GM12891 (cell line): Measurements from ENCODE around the gene PRLH.
"Not testable (repeated sequence)": the region's sequence is repeated elsewhere in the genome, so short reads cannot be mapped to it uniquely, and the experiment has no call there.

Source experiments
- DNase-seq: peaks from one replicate; pipeline ENCODE4 v3.0.0; 2011; ENCODE audit warnings: low spot score; ENCODE audit not compliant: insufficient read length
- FAIRE-seq: peaks from 2 replicates; lab custom pipeline; 2011; peaks lifted over from hg19 to GRCh38; lab: Jason Lieb, UNC
- PAX5 ChIP-seq: IDR thresholded peaks from 2 replicates; pipeline ENCODE4 v1.6.1; 2011; ENCODE audit warnings: low read length, moderate library complexity, mild to moderate bottlenecking; ENCODE audit not compliant: insufficient read depth, severe bottlenecking
- POLR2A ChIP-seq: IDR thresholded peaks from 2 replicates; pipeline ENCODE4 v1.6.1; 2011; ENCODE audit warnings: low read depth, low read length, control low read depth
- POLR2AphosphoS5 ChIP-seq: IDR thresholded peaks from 2 replicates; pipeline ENCODE4 v1.6.1; 2011; ENCODE audit warnings: low read depth, low read length, control low read depth
- POU2F2 ChIP-seq: IDR thresholded peaks from 2 replicates; pipeline ENCODE4 v1.6.1; 2011; ENCODE audit warnings: low read depth, mild to moderate bottlenecking, control low read depth, low read length, moderate library complexity
- SPI1 ChIP-seq: IDR thresholded peaks from 2 replicates; pipeline ENCODE4 v1.6.1; 2011; ENCODE audit warnings: low read depth, low read length, control low read depth
- TAF1 ChIP-seq: IDR thresholded peaks from 2 replicates; pipeline ENCODE4 v1.6.1; 2011; ENCODE audit warnings: low read depth, low read length, control low read depth

PRLH gene

DNA sequence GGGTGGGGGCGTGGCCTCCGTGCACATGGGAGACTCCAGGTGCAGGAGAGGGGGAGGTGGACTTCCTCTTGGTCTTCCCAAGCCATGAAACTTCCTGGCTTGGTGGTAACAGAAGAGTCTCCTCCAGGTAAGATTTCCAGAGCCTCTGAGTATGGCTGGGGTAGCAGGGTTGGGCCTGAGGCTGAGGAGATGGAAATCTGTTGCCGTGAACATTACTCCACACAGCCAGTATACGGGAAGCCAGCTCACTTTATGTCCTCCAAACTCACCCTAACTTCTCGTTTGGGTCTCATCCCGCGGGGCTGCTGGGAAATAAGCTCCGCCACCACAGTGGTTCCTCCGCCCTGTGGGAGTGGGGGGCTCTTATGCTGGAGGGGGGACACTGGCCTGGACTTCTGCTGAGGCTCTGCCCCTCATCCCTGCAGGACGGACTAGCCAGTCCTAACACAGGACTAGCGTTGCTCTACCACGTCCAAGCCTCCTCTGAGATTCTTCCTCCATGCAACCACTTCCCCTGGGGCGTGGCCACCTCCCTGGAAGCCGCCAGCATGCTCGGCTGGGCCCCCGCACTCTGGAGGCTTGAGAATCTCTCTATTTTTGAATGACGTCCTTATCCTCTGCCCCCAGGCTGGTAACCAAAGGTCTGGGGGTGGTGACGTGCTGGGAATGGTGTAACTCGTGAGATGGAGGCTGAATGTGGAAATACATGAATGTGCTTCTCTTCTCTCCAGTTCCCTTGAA, 24.9 kb downstream of the PRLH start:
- FAIRE-seq: no peak
- TF ChIP-seq PAX5 (no peak), POU2F2 (no peak), POLR2A (no peak), POLR2AphosphoS5 (no peak), TAF1 (no peak), SPI1 (no peak)
- no peak for DNase-seq

DNA sequence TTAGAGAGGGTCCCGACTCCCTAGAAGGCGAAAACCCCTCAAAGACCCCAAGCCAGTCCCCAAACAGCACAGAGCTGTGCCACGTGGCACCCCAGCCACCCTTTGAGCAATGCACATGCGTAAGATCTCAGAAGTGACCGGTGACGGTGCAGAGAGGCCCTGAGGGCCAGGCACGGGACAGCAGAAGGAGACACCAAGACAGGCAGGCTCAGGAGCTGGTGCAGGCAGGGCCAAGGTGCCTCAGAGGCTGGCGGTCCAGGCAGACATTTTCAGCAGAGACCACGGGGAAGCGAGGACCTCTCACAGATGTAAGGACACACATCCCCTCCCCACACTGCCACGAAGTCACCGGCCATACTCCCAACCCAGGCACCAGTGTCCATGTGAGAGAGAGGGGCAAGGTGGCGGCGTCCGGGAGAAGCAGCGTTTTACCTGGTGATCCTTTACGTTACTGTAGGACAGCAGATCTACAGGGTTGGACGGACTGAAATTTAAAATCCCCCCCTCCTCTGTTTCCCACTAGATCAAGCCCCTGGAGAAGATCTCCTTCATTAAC, 26.1 kb downstream of the PRLH start:
- FAIRE-seq (no peak), DNase-seq (no peak)
- TF ChIP-seq POLR2A (no peak), POLR2AphosphoS5 (no peak), PAX5 (no peak), POU2F2 (no peak), TAF1 (no peak), SPI1 (no peak)

- TF ChIP-seq TAF1 (no peak), POLR2AphosphoS5 (no peak), POU2F2 (no peak), PAX5 (no peak), SPI1 (no peak), POLR2A (no peak)
- FAIRE-seq (no peak), DNase-seq (no peak)
Observed at GRCh38 chr2:237593036-237593435, 26.7 kb downstream of the PRLH start.

DNA sequence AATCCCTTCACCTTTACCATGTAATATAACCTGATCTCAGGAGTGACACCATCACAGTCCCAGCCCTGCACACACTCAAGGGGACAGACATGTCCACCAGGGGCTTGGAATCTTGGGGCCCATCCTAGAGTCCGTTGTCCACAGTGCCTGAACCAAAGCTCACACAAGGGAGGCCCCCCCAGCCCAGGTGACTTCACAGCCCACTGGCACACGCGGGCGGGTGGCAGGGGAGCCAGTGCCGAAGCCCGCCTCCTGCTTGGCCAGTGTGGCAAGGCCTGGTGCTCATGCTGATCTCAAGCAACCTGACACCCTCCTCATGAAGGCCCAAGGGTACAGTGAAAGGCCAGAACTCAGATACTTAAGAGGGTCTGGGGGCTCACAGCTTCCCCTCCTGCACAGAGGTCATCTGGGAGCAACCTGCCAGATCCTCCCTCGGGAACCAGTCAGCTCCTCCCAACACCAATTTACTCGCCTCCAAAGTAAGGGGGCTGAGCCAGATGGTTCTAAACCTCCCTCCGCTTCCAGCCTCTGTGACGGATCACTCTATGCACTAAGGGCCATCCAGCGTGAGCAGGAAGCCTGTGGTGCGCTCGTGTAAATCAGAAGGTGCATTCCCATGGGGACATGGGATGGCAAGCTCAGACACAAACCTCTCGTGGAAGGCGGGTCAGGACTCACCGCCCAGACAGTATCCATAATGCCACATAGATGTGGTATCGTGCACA, 27.4 kb downstream of the PRLH start:
- FAIRE-seq (no peak), DNase-seq (no peak)
- TF ChIP-seq POU2F2 (no peak), POLR2AphosphoS5 (no peak), POLR2A (no peak), TAF1 (no peak), SPI1 (no peak), PAX5 (no peak)

DNA sequence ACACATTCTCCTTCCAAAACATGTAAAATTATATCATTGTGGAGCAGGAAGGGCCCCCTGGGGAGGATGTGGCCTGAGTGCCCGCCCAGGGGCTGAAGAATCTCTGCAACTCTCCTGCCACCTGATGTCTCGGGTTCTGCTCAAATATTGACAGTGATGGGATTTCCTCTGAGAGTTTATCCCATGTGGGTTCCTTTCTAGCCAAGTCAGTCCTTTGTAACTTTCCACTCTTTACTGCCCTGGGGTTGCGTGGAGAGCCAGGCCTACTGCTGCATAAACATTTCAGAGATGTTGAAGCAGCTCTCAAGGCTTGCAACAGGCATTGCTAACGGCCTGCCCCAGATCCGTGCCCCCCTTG, 28.1 kb downstream of the PRLH start:
- no peak for DNase-seq
- no peak for FAIRE-seq
- TF ChIP-seq PAX5 (no peak), POLR2A (no peak), POU2F2 (no peak), TAF1 (no peak), SPI1 (no peak), POLR2AphosphoS5 (no peak)

DNA sequence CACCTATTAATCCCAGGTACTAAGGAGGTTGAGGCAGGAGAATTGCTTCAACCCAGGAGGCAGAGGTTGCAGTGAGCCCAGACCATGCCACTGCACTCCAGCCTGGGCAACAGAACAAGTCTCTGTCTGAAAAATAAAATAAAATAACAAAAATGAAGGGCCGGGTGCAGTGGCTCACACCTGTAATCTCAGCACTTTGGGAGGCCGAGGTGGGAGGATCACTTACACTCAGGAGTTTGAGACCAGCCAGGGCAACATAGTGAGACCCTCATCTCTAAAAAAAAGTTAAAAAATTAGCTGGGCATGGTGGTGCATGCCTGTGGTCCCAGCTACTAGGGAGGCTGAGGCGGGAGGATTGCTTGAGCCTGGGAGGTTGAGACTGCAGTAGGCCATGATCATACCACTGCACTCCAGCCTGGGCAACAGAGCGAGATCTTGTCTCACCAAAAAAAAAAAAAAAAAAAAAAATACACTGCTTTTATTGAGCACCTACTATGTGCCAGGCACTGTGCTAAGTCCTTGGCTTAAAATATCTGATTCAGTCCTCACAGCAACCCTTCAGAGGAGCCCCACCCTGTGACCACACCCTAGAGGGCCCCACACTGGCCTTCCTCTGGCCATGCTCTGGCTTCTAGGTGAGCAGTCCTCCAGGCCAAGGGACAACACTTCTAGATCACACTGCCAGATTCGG, 29.6 kb downstream of the PRLH start:
- not testable (repeated sequence) for FAIRE-seq, DNase-seq

- TF ChIP-seq TAF1 (no peak), POU2F2 (no peak), POLR2AphosphoS5 (no peak), SPI1 (no peak)
- no peak for FAIRE-seq
- no peak for DNase-seq
Observed at GRCh38 chr2:237596520-237597195, 30.3 kb downstream of the PRLH start.

DNA sequence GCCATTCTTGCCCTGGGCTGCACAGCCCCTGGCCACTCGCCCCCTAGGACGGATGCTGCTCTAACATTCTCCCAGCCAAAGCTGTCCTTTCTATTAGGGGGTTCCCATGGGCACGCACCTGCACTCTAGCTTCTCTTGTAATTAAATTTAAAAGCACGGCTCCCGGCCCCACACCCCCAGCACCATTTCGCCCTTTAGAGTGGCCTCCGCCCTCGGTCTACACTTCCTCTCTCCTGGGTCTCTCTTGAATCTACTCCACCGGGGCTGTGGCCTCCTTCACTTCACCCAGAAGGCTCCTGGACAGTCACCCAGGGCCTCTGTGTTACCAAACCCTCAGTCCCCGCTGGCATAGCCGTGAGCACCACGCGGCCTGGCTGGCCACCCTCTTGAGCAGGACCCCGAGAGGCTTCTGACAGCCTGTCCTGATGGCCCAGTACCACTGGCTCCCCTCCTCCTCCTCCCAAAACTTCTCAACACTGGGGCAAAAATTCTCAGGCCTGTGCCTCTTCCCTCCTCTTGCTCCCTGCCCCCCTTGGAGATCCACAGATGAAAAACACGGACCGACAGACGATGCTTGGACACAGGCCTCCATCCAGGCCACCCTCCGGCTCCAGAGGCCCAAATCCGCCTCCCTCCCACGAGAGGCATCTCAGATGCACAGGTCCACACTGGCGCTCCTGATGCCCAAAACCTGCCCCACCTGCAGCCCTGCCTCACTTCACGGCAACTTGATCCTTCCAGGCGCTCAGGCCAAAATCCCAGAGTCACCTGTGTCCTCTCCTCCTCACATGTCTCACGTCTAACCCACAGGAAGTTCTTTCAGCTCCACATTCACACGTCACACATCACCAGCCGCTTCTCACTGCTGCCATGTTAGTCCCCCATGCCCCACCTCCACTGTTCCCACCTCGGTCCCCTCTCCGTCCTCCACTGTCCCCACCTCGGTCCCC, 31.1 kb downstream of the PRLH start:
- no peak for DNase-seq
- TF ChIP-seq POLR2AphosphoS5: no peak
- TF ChIP-seq POLR2A: no peak
- TF ChIP-seq PAX5: no peak
- TF ChIP-seq TAF1: no peak
- no peak for TF ChIP-seq SPI1
- TF ChIP-seq POU2F2: no peak
- FAIRE-seq: no peak
